HG03097 (cell line): ENCODE data around the gene IL11RA.
A peak's percentile ranks its signal among the peaks of the same experiment; 100 is the strongest.

Experiments used
- ATAC-seq: cut with Tn5 transposase; IDR thresholded peaks from one replicate; pipeline ENCODE4 v1.9.1; 2021; ENCODE audit not compliant: unreplicated experiment, low FRiP score

Gene IL11RA

GRCh38 chr9:34651876-34652601, at the start of gene IL11RA:
Gene IL11RA (plus strand): TSS chr9:34652185. CDS start chr9:34655218, 3,033 bp downstream.
- no peak for ATAC-seq

- no peak for ATAC-seq
Observed at GRCh38 chr9:34603610-34604231, 48.3 kb upstream of the IL11RA start.

GRCh38 chr9:34606190-34606589, 45.8 kb upstream of the IL11RA start:
- ATAC-seq = no peak

- no peak for ATAC-seq
Observed at GRCh38 chr9:34606905-34607304, 45.1 kb upstream of the IL11RA start.

GRCh38 chr9:34607331-34607730, 44.7 kb upstream of the IL11RA start:
- ATAC-seq = no peak

GRCh38 chr9:34610434-34611206, 41.4 kb upstream of the IL11RA start:
- no peak for ATAC-seq

GRCh38 chr9:34611251-34611810, 40.7 kb upstream of the IL11RA start:
- ATAC-seq = no peak

- ATAC-seq = peak; percentile 67
Observed at GRCh38 chr9:34611811-34612787, 39.9 kb upstream of the IL11RA start, which contains the start of gene RPP25L. Gene RPP25L (minus strand): TSS chr9:34612097. CDS start chr9:34611296, 801 bp downstream.

- ATAC-seq = no peak
Observed at GRCh38 chr9:34612788-34613390, 39.1 kb upstream of the IL11RA start.

GRCh38 chr9:34615132-34615531, 36.9 kb upstream of the IL11RA start:
- ATAC-seq = no peak

- peak; percentile 96 for ATAC-seq
Observed at GRCh38 chr9:34620061-34620994, 31.7 kb upstream of the IL11RA start, which contains the start of gene DCTN3. Gene DCTN3 (minus strand): TSS chr9:34620495. CDS start chr9:34620464, 31 bp downstream.

- ATAC-seq = no peak
Observed at GRCh38 chr9:34623374-34624235, 28.4 kb upstream of the IL11RA start.

GRCh38 chr9:34624475-34625185, 27.4 kb upstream of the IL11RA start:
- no peak for ATAC-seq

- no peak for ATAC-seq
Observed at GRCh38 chr9:34625186-34625486, 26.8 kb upstream of the IL11RA start.

- ATAC-seq = no peak
Observed at GRCh38 chr9:34627716-34628655, 24.0 kb upstream of the IL11RA start.
